ENCODE measurements around the gene DAB1. TPM values are rescaled to one million over a fixed set of nuclear protein-coding genes. Genes with fewer than 3 reads are reported as not detected.

The DAB1 gene
- total RNA-seq, 1 donor from 2014 or later = not detected

DNA sequence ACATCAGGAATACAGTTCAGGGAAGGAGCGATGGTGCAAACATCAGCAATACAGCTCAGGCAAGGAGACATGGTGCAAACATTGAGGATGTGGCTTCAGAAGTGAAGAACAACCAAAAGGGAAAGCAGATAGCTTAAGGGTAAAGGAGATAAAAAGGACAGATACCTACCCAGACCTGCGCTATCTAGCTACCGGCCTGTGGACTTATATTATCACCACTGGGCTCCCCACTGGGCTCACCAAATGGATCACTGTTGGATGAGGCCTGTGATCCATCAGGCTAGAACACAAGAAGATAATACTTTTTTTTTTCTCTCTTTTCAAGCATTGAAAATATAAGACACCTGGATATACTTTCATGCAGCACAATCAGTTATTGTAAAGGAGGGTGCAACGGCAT, 413.3 kb downstream of the DAB1 start:
- TF ChIP-seq, protein P1, sequence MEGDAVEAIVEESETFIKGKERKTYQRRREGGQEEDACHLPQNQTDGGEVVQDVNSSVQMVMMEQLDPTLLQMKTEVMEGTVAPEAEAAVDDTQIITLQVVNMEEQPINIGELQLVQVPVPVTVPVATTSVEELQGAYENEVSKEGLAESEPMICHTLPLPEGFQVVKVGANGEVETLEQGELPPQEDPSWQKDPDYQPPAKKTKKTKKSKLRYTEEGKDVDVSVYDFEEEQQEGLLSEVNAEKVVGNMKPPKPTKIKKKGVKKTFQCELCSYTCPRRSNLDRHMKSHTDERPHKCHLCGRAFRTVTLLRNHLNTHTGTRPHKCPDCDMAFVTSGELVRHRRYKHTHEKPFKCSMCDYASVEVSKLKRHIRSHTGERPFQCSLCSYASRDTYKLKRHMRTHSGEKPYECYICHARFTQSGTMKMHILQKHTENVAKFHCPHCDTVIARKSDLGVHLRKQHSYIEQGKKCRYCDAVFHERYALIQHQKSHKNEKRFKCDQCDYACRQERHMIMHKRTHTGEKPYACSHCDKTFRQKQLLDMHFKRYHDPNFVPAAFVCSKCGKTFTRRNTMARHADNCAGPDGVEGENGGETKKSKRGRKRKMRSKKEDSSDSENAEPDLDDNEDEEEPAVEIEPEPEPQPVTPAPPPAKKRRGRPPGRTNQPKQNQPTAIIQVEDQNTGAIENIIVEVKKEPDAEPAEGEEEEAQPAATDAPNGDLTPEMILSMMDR (conservative IDR thresholded peaks at IDR 0.05; ENCODE audit: low read depth, low read length) = no peak
- H3K4me3 ChIP-seq (ENCODE audit: low read depth, low read length) = no peak overlapping the region

GRCh38 chr1:57007948-57008347, 415.9 kb downstream of the DAB1 start:
- DNase-seq (ENCODE audit: low read depth) = no peak
- TF ChIP-seq, protein P1 (conservative IDR thresholded peaks at IDR 0.05; ENCODE audit: low read depth, low read length) = no peak
- no peak overlapping the region for H3K4me3 ChIP-seq (ENCODE audit: low read depth, low read length)

More for the DNA sequence above, 413.3 kb downstream of the DAB1 start:
- DNase-seq (ENCODE audit: low read depth) = no peak

DNA sequence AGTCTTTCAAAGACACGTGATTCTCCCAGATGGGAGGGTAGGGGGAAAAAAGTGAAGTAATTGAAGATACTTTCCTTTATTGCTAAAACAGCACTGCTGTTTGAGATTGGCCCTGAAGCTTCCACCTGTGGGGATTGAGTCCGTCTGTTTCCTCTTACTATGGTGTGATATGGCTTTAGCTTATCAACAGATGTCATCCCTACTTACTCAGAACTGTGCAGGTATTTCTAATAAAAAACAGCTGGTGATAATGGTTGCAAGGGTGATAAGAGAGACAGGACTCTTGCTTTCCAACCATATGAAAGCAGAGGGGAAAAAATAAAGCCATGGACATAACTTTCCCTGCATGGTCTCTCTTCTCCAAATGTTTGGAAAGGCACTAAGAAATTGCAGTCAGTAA, 416.4 kb downstream of the DAB1 start:
- TF ChIP-seq, protein P1 (conservative IDR thresholded peaks at IDR 0.05; ENCODE audit: low read depth, low read length) = no peak
- H3K4me3 ChIP-seq (ENCODE audit: low read depth, low read length) = no peak overlapping the region
- no peak for DNase-seq (ENCODE audit: low read depth)

GRCh38 chr1:57003398-57004139, 420.3 kb downstream of the DAB1 start:
- TF ChIP-seq, protein P1 (conservative IDR thresholded peaks at IDR 0.05; ENCODE audit: low read depth, low read length) = no peak
- H3K4me3 ChIP-seq (ENCODE audit: low read depth, low read length) = no peak overlapping the region
- DNase-seq (ENCODE audit: low read depth) = no peak

DNA sequence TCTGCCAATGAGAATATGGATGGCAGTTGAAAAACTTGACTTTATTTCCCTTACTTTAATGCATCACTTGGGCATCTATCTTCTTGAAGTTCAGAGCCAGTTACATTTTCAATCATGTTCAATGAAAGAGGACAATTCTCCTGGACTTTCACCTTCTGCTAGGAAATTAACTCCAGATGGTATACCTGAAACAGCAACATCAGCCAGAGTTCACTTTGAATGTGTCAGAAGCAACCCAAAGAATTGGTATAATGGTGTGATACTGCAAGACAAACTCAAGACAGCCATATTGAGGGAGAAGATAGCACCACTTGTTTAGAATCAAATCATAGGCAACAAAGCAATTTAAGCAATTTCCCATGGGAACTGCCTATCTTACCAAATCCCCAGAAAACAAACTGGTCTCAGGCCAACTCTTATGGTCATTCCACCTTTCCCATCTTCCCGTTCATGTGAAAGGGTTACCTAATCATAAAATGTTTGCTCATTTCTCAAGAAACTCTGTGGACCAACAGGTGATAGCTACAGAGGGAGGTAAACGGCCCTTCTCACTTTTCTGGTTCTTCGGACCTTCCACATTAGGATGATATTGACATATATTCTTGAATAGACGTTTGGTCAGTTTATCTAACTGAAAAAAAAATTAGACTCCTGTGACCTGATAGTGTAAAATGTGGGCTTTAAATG, 428.3 kb downstream of the DAB1 start:
- H3K4me3 ChIP-seq (ENCODE audit: low read depth, low read length) = no peak overlapping the region
- DNase-seq (ENCODE audit: low read depth) = no peak
- TF ChIP-seq, protein P1 (conservative IDR thresholded peaks at IDR 0.05; ENCODE audit: low read depth, low read length) = no peak

DNA sequence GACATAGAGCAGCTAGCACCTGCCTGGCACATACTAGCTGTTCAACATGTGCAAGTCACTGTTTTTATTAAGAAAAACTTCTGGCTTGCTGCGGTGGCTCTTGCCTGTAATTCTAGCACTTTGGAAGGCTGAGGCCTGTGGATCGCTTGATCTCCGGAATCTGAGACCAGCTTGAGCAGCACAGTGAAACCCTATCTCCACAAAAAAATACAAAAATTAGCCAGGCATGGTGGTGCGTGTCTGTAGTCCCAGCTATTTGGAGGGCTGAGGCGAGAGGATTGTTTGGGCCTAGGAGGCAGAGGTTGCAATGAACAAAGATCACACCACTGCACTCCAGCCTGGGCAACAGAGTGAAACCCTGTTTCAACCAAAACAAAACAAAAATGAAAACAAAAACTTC, 430.4 kb downstream of the DAB1 start:
- TF ChIP-seq, protein P1 (conservative IDR thresholded peaks at IDR 0.05; ENCODE audit: low read depth, low read length) = no peak

More for the DNA sequence above, 430.4 kb downstream of the DAB1 start:
- DNase-seq (ENCODE audit: low read depth) = no peak
- H3K4me3 ChIP-seq (ENCODE audit: low read depth, low read length) = no peak overlapping the region

Measured in epithelial cell of proximal tubule (primary cell).